Measurements from ENCODE around the gene CD6.

DNA sequence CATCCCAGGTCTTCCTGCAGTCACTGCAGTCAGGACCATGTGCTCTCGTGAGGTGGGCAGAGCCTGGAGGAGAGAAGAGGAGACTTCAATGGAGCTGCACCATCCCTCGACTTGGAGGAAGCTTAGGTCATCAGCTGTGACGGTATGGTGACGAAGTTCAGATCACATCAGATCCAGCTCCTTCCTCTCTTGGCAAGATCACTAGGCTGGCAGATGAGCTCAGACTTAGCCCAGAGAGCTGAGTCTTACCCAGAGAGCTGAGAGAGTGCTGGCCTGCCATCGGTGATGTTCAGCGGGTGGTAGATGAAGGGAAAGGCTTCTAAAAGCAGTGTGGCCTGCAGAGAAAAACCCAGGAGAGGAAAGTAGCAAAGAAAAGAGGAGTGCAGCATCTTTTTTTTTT, 17.7 kb upstream of the CD6 start:
- TF ChIP-seq, protein P1, sequence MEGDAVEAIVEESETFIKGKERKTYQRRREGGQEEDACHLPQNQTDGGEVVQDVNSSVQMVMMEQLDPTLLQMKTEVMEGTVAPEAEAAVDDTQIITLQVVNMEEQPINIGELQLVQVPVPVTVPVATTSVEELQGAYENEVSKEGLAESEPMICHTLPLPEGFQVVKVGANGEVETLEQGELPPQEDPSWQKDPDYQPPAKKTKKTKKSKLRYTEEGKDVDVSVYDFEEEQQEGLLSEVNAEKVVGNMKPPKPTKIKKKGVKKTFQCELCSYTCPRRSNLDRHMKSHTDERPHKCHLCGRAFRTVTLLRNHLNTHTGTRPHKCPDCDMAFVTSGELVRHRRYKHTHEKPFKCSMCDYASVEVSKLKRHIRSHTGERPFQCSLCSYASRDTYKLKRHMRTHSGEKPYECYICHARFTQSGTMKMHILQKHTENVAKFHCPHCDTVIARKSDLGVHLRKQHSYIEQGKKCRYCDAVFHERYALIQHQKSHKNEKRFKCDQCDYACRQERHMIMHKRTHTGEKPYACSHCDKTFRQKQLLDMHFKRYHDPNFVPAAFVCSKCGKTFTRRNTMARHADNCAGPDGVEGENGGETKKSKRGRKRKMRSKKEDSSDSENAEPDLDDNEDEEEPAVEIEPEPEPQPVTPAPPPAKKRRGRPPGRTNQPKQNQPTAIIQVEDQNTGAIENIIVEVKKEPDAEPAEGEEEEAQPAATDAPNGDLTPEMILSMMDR (optimal IDR thresholded peaks at IDR 0.05 in 1 of 3, IDR thresholded peaks at IDR 0.05 in 1 of 3, conservative IDR thresholded peaks at IDR 0.05 in 1 of 3; ENCODE audit: extremely low read depth in 1 of 3, insufficient read depth in 2 of 3, low read length in 3 of 3) = no peak
- no peak for TF ChIP-seq EZH2 (IDR thresholded peaks at IDR 0.05; ENCODE audit: low read length)

All from keratinocyte (primary cell).